Stimulated activated effector memory CD8-positive, alpha-beta T cell treated with anti-CD3 and anti-CD28 coated beads, Interleukin-12 subunit alpha, Interleukin-12 subunit beta, amount 100 ng/mL, for 72 hours (primary cell): Measurements from ENCODE around the gene ARHGEF37.
A peak's percentile ranks its signal among the peaks of the same experiment; 100 is the strongest.
"Not testable (repeated sequence)": the region's sequence is repeated elsewhere in the genome, so short reads cannot be mapped to it uniquely, and the experiment has no call there.

Experiments used
- ATAC-seq: fragments of 150-1000 bp; cut with Tn5 transposase; 2 replicates; pipeline ENCODE4 v1.10.0; 2021
- DNase-seq, 2 donors: peaks; one replicate each; pipeline ENCODE4 v3.0.0; 2021 to 2022; ENCODE audit warnings: low spot score in 2 of 2
- H3K27ac Mint-ChIP-seq: one replicate; pipeline ENCODE4 v1.8.0; 2022; ENCODE audit warnings: mild to moderate bottlenecking, mixed read lengths
- H3K36me3 Mint-ChIP-seq: one replicate; pipeline ENCODE4 v1.8.0; 2022; ENCODE audit warnings: mild to moderate bottlenecking, mixed read lengths
- H3K4me1 Mint-ChIP-seq: one replicate; pipeline ENCODE4 v1.8.0; 2022; ENCODE audit warnings: mixed read lengths
- H3K4me3 Mint-ChIP-seq: one replicate; pipeline ENCODE4 v1.8.0; 2022; ENCODE audit warnings: mild to moderate bottlenecking, mixed read lengths
- H3K9me3 Mint-ChIP-seq: one replicate; pipeline ENCODE4 v1.8.0; 2022; ENCODE audit warnings: mixed read lengths

The ARHGEF37 gene

DNA sequence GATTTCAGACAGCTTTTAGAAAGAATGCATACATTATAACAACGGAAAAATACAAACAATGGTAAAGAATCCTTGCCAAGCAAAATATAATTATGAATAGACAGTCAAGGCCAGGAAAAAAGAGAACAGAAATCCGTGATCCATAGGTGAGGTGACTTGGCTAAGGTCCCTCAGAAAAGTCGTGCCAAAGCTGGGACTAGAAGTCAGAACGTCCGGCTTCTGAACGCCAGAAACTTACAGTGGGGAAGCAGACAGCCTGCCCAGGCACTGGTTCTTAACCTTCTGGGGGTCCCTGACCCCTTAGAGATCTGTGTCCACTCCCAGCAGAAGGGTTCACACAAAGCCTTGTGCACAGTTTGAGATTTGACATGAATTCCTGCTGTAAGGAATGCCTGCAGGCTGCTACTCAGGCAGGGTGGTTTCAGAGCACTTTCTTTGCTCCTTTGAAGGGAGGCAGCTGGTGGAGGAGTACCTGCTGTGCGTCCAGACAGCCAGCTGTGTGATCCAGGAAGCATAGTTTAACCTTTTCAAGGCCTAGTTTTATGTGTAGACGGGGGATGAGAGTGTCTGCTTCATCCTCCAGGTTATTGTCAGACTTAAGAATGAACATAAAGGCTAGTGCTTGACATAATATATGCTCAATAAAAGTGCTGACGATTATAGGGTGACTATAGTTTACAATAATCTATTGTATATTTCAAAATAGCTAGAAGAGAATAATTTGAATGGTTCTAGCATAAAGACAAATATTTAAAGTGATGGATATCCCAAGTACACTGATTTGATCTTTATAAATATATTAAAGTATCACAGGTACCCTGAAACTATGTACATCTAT, 852 bp downstream of the ARHGEF37 start:
- peak overlapping the region; percentile 66 for H3K4me3 Mint-ChIP-seq
- DNase-seq: no peak
- ATAC-seq: no peak
- no peaks in the 10 kb centered on the region for H3K36me3 Mint-ChIP-seq
- H3K4me1 Mint-ChIP-seq: peaks cover 18% of the 10 kb centered on the region
- H3K9me3 Mint-ChIP-seq: no peaks in the 10 kb centered on the region
- H3K27ac Mint-ChIP-seq: no peak overlapping the region

GRCh38 chr5:149583394-149583793, 2.1 kb downstream of the ARHGEF37 start:
- Mint-ChIP-seq H3K4me3 (no peak overlapping the region), H3K36me3 (no peaks in the 10 kb centered on the region), H3K27ac (no peak overlapping the region), H3K4me1 (peaks cover 20% of the 10 kb centered on the region), H3K9me3 (no peaks in the 10 kb centered on the region)
- ATAC-seq: no peak
- no peak for DNase-seq

- DNase-seq (no peak), ATAC-seq (no peak)
- Mint-ChIP-seq H3K27ac (no peak overlapping the region), H3K9me3 (no peaks in the 10 kb centered on the region), H3K4me1 (peaks cover 20% of the 10 kb centered on the region), H3K4me3 (no peak overlapping the region), H3K36me3 (no peaks in the 10 kb centered on the region)
Observed at GRCh38 chr5:149584121-149584520, 2.8 kb downstream of the ARHGEF37 start.

- no peak overlapping the region for H3K4me3 Mint-ChIP-seq
- H3K27ac Mint-ChIP-seq: no peak overlapping the region
- peaks cover 13% of the 10 kb centered on the region for H3K4me1 Mint-ChIP-seq
- ATAC-seq: no peak
- no peaks in the 10 kb centered on the region for H3K9me3 Mint-ChIP-seq
- no peak for DNase-seq
- no peaks in the 10 kb centered on the region for H3K36me3 Mint-ChIP-seq
Observed at GRCh38 chr5:149585910-149586309, 4.6 kb downstream of the ARHGEF37 start.

GRCh38 chr5:149586708-149587318, 5.5 kb downstream of the ARHGEF37 start:
- peaks cover 10% of the 10 kb centered on the region for H3K4me1 Mint-ChIP-seq
- no peak overlapping the region for H3K4me3 Mint-ChIP-seq

DNA sequence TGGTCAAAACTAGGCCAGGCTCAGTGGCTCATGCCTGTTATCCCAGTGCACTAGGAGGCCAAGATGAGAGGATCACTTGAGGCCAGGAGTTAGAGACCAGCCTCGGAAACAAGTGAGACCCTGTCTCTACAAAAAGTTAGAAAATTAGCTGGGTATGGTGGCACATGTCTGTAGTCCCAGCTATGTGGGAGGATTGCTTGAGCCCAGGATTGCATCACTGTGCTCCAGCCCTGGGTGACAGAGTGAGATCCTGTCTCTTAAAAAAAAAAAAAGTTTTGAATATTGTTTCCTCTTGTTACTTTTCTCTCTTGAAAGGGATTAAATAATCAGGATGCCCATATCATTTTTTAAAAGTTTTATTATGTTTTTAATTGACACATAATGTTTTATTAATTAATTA, 7.6 kb downstream of the ARHGEF37 start:
- Mint-ChIP-seq H3K4me1 (peaks cover 10% of the 10 kb centered on the region), H3K36me3 (no peaks in the 10 kb centered on the region), H3K9me3 (no peaks in the 10 kb centered on the region), H3K27ac (no peak overlapping the region), H3K4me3 (no peak overlapping the region)
- DNase-seq (no peak), ATAC-seq (no peak)

More at GRCh38 chr5:149586708-149587318, 5.5 kb downstream of the ARHGEF37 start:
- no peaks in the 10 kb centered on the region for H3K36me3 Mint-ChIP-seq
- H3K27ac Mint-ChIP-seq: no peak overlapping the region
- no peaks in the 10 kb centered on the region for H3K9me3 Mint-ChIP-seq
- DNase-seq: no peak
- ATAC-seq: peak; percentile 95

GRCh38 chr5:149593370-149593769, 12.1 kb downstream of the ARHGEF37 start:
- H3K4me3 Mint-ChIP-seq: no peak overlapping the region
- ATAC-seq (no peak), DNase-seq (no peak)
- no peaks in the 10 kb centered on the region for H3K36me3 Mint-ChIP-seq
- no peak overlapping the region for H3K27ac Mint-ChIP-seq
- no peaks in the 10 kb centered on the region for H3K4me1 Mint-ChIP-seq
- no peaks in the 10 kb centered on the region for H3K9me3 Mint-ChIP-seq

DNA sequence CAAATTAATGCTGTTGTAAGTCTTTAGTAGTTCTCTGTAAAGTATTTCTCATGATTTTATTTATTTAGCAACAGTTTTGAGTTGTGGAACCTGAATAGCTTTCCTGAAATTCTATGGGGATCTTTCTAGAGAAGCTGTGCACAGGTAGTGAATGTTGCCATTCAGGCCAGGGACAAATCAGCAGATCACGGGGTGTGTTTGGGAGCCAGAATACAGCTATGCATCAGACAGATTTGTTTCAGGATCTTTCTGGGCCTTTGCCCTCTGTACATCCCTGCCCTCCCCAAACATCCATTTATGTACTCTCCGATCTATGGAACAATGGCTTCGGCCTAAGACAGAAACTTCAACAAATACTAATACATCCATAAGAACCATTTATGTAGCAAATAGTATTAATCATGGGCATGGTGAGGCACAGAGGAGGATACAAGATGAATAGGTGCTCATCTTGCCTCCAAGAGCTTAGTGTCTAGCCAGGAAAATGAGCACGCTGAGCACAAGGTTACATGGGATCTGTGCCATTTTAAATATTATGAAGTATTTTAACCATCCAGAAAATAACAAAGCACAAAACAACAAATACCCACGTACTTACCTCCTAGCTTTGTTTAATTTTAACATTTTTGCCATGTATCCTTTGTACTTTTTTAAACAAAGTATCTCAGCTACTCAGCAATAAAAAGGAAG, 13.1 kb downstream of the ARHGEF37 start:
- Mint-ChIP-seq H3K9me3 (no peaks in the 10 kb centered on the region), H3K4me3 (no peak overlapping the region), H3K27ac (no peak overlapping the region), H3K36me3 (no peaks in the 10 kb centered on the region), H3K4me1 (no peaks in the 10 kb centered on the region)
- no peak for DNase-seq
- ATAC-seq: no peak

- H3K4me3 Mint-ChIP-seq, H3K4me1 Mint-ChIP-seq, H3K9me3 Mint-ChIP-seq, H3K27ac Mint-ChIP-seq, H3K36me3 Mint-ChIP-seq, DNase-seq, ATAC-seq: not testable (repeated sequence)
Observed at GRCh38 chr5:149595105-149595504, 13.8 kb downstream of the ARHGEF37 start.

DNA sequence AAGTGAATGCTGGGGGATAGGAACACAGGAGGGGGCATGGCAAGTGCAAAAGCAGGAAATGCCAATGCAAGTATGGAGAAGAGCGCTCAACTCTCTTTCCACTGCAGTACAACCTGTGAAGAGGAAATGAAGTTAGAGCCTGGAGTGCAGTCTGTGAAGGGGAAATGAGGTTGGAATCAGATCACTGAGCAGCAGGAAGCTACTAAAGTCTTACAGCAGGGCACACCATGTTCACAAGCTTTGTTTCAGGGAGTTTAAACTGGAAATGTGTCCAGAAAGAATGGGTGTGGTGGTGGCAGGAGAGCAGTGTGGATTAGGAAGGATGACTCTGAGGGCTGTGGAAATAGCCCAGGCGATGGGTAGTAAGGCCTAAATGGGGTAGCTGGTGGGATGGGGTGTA, 15.4 kb downstream of the ARHGEF37 start:
- Mint-ChIP-seq H3K9me3 (no peaks in the 10 kb centered on the region), H3K4me3 (no peak overlapping the region), H3K4me1 (no peaks in the 10 kb centered on the region), H3K36me3 (no peaks in the 10 kb centered on the region), H3K27ac (no peak overlapping the region)
- no peak for DNase-seq
- no peak for ATAC-seq

DNA sequence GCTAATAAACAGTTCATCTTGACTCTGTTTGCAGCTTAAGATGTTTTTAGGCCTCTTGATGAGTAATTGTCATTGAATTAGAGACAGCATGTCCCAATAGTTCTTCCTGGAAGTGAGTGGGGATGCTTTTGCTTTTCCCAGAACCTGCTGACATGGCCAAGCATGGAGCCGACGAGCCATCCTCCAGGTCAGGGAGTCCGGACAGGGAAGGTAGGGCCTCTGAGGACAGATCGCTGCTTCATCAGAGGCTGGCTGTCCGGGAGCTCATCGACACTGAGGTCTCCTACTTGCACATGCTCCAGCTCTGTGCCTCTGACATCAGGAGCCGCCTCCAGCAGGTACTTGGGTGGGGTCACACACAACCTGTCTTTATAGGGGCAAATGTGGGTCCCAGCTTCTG, 16.3 kb downstream of the ARHGEF37 start:
- DNase-seq (no peak), ATAC-seq (no peak)
- Mint-ChIP-seq H3K4me3 (no peak overlapping the region), H3K9me3 (no peaks in the 10 kb centered on the region), H3K4me1 (no peaks in the 10 kb centered on the region), H3K27ac (no peak overlapping the region), H3K36me3 (no peaks in the 10 kb centered on the region)

DNA sequence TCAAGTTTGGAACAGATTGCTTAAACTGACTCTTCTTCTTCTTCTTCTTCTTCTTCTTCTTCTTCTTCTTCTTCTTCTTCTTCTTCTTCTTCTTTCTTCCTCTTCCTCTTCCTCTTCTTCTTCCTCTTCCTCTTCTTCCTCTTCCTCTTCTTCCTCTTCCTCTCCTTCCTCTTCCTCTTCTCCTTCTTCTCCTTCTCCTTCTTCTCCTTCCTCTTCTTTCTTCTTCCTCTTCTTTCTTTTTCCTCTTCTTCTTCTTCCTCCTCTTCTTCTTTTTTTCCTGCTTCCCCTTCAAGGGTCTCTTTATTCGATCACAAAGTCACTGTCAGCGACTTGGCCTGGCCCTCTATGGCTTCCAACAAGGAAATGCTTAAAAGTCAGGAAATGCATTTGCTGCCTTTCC, 16.9 kb downstream of the ARHGEF37 start:
- H3K27ac Mint-ChIP-seq, ATAC-seq, H3K36me3 Mint-ChIP-seq, H3K9me3 Mint-ChIP-seq, H3K4me3 Mint-ChIP-seq, H3K4me1 Mint-ChIP-seq, DNase-seq: not testable (repeated sequence)

DNA sequence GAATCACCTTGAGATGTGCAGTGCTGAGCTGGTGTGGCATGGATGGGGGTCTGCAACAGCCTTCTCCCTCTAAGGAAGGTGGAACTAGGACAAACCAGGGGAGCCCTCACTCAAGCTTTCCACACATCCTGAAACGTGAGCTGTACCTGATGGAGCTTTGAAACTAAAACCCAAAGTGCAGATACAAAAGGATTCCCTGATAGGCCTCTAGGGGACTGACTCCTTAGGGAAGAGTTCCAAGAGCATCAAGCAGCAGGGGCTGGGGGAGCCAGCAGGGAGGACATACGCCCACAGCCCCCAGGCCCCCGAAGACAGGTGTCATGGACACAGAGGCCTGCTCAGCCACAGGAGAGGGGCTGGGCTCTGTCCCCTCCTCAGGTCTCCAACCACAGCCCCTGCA, 17.7 kb downstream of the ARHGEF37 start:
- no peak overlapping the region for H3K4me3 Mint-ChIP-seq
- no peak for DNase-seq
- no peak for ATAC-seq
- H3K9me3 Mint-ChIP-seq: no peaks in the 10 kb centered on the region
- H3K27ac Mint-ChIP-seq: no peak overlapping the region
- no peaks in the 10 kb centered on the region for H3K4me1 Mint-ChIP-seq
- no peaks in the 10 kb centered on the region for H3K36me3 Mint-ChIP-seq

DNA sequence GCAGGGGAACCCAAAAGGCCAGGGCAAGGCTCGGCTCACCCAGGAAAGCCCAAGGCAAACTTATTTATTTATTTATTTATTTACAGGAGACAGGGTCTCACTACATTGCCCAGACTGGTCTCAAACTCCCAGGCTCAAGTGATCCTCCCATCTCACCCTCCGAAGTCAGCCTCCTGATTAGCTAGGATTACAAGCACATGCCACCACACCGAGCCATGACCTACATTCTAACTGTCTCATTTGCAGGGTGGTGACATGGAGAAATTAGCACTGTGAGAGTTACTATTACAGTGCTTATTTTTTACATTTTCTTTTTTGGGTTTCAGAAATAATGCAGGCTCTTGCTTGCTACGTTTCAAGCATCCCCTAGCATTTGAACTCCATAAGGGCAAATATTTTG, 18.1 kb downstream of the ARHGEF37 start:
- no peaks in the 10 kb centered on the region for H3K4me1 Mint-ChIP-seq
- no peak for DNase-seq
- H3K9me3 Mint-ChIP-seq: no peaks in the 10 kb centered on the region
- ATAC-seq: no peak
- no peak overlapping the region for H3K27ac Mint-ChIP-seq
- no peak overlapping the region for H3K4me3 Mint-ChIP-seq
- no peaks in the 10 kb centered on the region for H3K36me3 Mint-ChIP-seq

GRCh38 chr5:149600932-149601331, 19.6 kb downstream of the ARHGEF37 start:
- H3K36me3 Mint-ChIP-seq: no peaks in the 10 kb centered on the region
- H3K4me3 Mint-ChIP-seq: no peak overlapping the region
- no peak overlapping the region for H3K27ac Mint-ChIP-seq
- DNase-seq (no peak), ATAC-seq (no peak)
- no peaks in the 10 kb centered on the region for H3K9me3 Mint-ChIP-seq
- H3K4me1 Mint-ChIP-seq: peaks cover 4% of the 10 kb centered on the region

DNA sequence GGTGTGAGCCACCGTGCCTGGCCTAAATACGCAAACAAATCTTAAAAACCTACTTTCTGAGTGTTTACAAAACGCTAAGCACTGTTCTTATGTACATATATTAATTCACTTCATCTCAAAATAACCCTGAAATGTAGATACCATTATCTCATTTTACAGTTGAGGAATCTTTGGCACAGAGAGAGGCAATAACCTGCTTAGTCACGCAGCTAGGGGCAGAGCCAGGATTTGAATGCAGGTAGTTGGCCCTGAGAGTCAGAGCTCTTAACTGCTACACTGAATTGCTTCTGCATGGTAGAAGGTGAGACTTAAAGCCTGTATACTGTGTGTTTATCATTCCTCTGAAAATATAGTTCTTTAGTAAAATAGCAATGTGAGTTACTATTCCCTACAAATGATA, 21.9 kb downstream of the ARHGEF37 start:
- Mint-ChIP-seq H3K4me1 (peaks cover 21% of the 10 kb centered on the region), H3K9me3 (no peaks in the 10 kb centered on the region), H3K36me3 (no peaks in the 10 kb centered on the region), H3K27ac (no peak overlapping the region), H3K4me3 (no peak overlapping the region)
- DNase-seq (no peak), ATAC-seq (no peak)
